Upper lobe of right lung (tissue), 1 donor: ENCODE measurements around the gene CPVL. TPM values are rescaled to one million over a fixed set of nuclear protein-coding genes. Genes with fewer than 3 reads are reported as not detected.

Experiments
- ATAC-seq: fragments of 200-7000 bp; cut with Tn5 transposase; one replicate; pipeline ENCODE4 v1.9.1; 2020; ENCODE audit warnings: mild to moderate bottlenecking, moderate library complexity
- DNase-seq: peaks from one replicate; pipeline ENCODE4 v3.0.0-alpha.2; 2020
- H3K27ac ChIP-seq: fragments of 200-600 bp; one replicate; pipeline ENCODE4 v1.8.0; 2022
- H3K27me3 ChIP-seq: fragments of 200-600 bp; one replicate; pipeline ENCODE4 v1.8.0; 2022; ENCODE audit warnings: mild to moderate bottlenecking
- H3K36me3 ChIP-seq: fragments of 200-600 bp; one replicate; pipeline ENCODE4 v1.8.0; 2022
- H3K4me1 ChIP-seq: fragments of 200-600 bp; one replicate; pipeline ENCODE4 v1.8.0; 2022
- H3K4me3 ChIP-seq: fragments of 200-600 bp; one replicate; pipeline ENCODE4 v1.8.0; 2022; ENCODE audit warnings: mild to moderate bottlenecking
- H3K9me3 ChIP-seq: fragments of 200-600 bp; one replicate; pipeline ENCODE4 v1.8.0; 2022
- CTCF ChIP-seq: fragments of 200-600 bp; IDR thresholded peaks from one replicate; pipeline ENCODE4 v1.8.0; 2022; ENCODE audit warnings: antibody characterized with exemption
- intact Hi-C: fragments of 100-400 bp; cut with DNase I; formaldehyde crosslinking; loops from one replicate; pipeline ENCODE4 v1.11.0; 2022
- total RNA-seq: library from RNA; stranded (reverse); fragmentation: NEBNext Ultra II Directional; extraction: Animal tissue kit (Norgen Biotek cat#: 25700); gene quantifications from one replicate; pipeline ENCODE4 v1.2.1, GENCODE V29; 2021
- donor health status: DM: no; HTN: yes; CAD: no; lungs with severe emphysema.

The CPVL gene
- total RNA-seq, 1 donor from 2014 or later: 31.9 TPM

DNA sequence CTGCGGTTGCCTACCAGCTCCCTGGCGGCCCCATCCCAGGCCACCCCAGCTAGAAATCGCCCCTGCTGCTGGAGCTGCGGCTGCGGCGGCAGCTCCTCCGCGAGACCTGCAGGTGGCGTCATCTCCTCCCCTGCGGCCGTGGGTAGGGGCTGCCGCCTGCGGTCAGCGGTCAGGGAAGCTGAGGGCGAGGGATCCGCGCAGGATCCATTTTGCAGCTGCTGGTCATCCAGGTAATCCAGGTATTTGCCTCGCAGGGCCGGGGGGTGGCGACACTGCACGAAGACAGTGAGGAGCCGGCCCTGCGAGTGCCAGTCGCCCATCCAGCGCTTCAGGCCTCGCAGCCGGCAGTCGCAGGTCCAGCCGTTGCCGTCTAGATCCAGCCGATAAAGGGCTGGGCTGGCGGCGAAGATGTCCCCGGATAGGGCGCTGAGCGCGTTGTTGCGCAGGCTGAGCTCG, 189.7 kb downstream of the CPVL start:
- Histone ChIP-seq H3K27ac (peak overlapping the region; percentile 49), H3K27me3 (peaks cover 26% of the 10 kb centered on the region), H3K4me3 (peak overlapping the region; percentile 54), H3K9me3 (no peaks in the 10 kb centered on the region), H3K36me3 (no peaks in the 10 kb centered on the region), H3K4me1 (peaks cover 46% of the 10 kb centered on the region)
- peak; percentile 89 for DNase-seq
- ATAC-seq: peak; percentile 70
- intact Hi-C loops: loop anchor here (10.0 kb wide), 1 partner anchor 148 kb away; no protein-coding TSS in a partner anchor
- peak; percentile 61 for TF ChIP-seq CTCF

DNA sequence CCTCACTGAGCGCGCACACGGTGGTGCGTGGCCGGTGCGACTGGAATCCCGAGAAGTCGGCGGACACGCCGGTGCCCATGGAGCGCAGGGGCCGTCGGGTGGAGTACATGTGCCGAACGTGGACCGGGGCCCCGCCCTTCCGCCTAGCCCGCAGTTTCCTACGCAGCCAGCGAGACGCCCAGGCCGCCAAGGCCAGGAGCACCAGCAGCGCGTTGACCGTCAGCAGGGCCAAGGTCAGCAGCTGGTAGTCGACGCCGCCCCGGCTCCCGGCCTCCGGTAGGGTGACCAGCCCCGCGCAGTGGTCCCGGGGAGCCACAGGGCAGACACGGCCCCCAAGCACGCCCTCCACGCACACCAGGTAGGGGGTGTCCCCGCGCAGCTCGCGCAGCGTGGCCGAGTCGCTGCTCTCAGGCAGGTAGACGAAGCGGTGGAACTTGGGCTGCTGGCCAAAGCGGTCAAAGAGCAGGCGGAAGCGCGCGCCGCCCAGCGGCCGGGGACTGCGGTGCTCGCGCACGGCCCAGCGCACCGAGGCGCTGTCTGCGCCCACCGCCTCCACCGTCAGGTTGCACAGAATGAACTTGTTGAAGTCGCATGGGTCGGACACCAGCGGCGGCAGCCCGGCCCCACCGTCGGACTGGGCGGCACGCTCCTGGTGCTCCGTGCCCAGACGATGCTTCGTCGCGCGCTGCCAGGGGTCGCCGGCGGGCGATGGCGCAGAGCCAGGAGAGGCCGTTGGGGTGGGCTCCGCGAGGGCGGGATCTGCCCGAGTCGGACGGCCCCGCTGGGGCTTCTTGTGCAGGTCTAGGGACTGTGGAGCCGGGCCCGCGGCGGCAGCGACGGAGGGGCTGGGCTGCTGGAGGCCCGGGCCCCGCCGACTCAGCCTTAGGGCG, 190.4 kb downstream of the CPVL start:
- peaks cover 26% of the 10 kb centered on the region for H3K27me3 ChIP-seq
- H3K9me3 ChIP-seq: no peaks in the 10 kb centered on the region
- DNase-seq (peak; percentile 93), ATAC-seq (peak; percentile 80)
- peak; percentile 51 for TF ChIP-seq CTCF
- peaks cover 44% of the 10 kb centered on the region for H3K4me1 ChIP-seq
- peak overlapping the region; percentile 54 for H3K4me3 ChIP-seq
- no peaks in the 10 kb centered on the region for H3K36me3 ChIP-seq
- H3K27ac ChIP-seq: peak overlapping the region; percentile 49
- intact Hi-C loops: loop anchor here (10.0 kb wide), 1 partner anchor 149 kb away; no protein-coding TSS in a partner anchor

DNA sequence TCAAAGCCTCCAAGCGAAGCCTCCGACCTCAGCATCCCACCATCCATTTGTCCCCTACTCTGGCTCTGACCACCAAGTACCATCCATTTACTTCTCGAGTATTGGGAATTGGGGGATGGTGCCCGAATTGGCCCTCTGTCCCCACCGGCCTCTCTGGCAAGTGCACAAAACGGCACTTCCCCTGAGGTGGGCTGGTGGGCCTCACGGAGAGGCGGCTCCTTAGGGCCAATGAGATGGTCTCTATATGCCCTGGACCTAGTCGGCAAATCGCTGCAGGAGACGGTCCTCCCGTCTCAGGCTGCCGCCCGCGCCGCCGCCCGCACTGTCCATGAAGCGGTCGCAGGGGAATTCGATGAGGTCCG, 191.0 kb downstream of the CPVL start:
- no peak for TF ChIP-seq CTCF
- ATAC-seq (no peak), DNase-seq (no peak)
- Histone ChIP-seq H3K4me1 (peaks cover 42% of the 10 kb centered on the region), H3K9me3 (no peaks in the 10 kb centered on the region), H3K4me3 (peak overlapping the region; percentile 54), H3K27me3 (peaks cover 26% of the 10 kb centered on the region), H3K36me3 (no peaks in the 10 kb centered on the region), H3K27ac (peak overlapping the region; percentile 49)
- intact Hi-C loops: loop anchor here (10.0 kb wide), 1 partner anchor 149 kb away; no protein-coding TSS in a partner anchor

- no peak for ATAC-seq
- peak overlapping the region; percentile 54 for H3K4me3 ChIP-seq
- no peak overlapping the region for H3K27ac ChIP-seq
- no peaks in the 10 kb centered on the region for H3K36me3 ChIP-seq
- H3K9me3 ChIP-seq: no peaks in the 10 kb centered on the region
- intact Hi-C loops: loop anchor here (10.0 kb wide), 1 partner anchor 150 kb away; no protein-coding TSS in a partner anchor
- H3K4me1 ChIP-seq: peaks cover 39% of the 10 kb centered on the region
- no peak for DNase-seq
- TF ChIP-seq CTCF: no peak
- H3K27me3 ChIP-seq: peaks cover 26% of the 10 kb centered on the region
Observed at GRCh38 chr7:28954946-28955345, 191.4 kb downstream of the CPVL start.

GRCh38 chr7:28954471-28954870, 191.9 kb downstream of the CPVL start:
- no peak for TF ChIP-seq CTCF
- H3K4me1 ChIP-seq: peaks cover 38% of the 10 kb centered on the region
- H3K4me3 ChIP-seq: no peak overlapping the region

More at GRCh38 chr7:28954471-28954870, 191.9 kb downstream of the CPVL start:
- peaks cover 26% of the 10 kb centered on the region for H3K27me3 ChIP-seq
- intact Hi-C loops: loop anchor here (10.0 kb wide), 1 partner anchor 150 kb away; no protein-coding TSS in a partner anchor
- no peaks in the 10 kb centered on the region for H3K36me3 ChIP-seq
- no peaks in the 10 kb centered on the region for H3K9me3 ChIP-seq
- DNase-seq (no peak), ATAC-seq (no peak)
- no peak overlapping the region for H3K27ac ChIP-seq
